Fibroblast of skin of scalp (primary cell): ENCODE data around the gene ARMC5.
"Not testable (repeated sequence)": the region's sequence is repeated elsewhere in the genome, so short reads cannot be mapped to it uniquely, and the experiment has no call there.

Experiments used
- DNase-seq: peaks from one replicate; pipeline ENCODE4 v3.0.0-alpha.2; 2013

Gene ARMC5

DNA sequence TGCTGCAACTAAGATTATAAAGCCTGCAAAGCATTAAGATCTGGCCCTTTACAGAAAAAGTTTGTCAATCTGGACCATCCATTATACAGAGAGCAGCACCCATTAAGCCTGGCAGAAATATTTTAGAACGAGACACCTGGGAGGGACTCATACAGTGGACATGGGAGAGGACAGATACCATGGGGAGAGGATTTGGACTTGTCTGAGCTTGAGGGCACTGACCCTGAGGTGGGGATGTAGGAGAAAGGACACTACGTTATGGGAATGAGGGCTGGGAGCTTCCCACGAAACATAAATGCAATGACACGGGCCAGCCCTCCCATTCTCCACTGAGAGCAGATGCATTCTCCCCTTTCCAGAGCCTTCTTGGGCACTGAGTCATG is 42.7 kb downstream of the ARMC5 start:
- no peak for DNase-seq

GRCh38 chr16:31502981-31503380 is 43.7 kb downstream of the ARMC5 start:
- no peak for DNase-seq

GRCh38 chr16:31503555-31503954 is 44.3 kb downstream of the ARMC5 start:
- DNase-seq, result not testable (repeated sequence)

DNA sequence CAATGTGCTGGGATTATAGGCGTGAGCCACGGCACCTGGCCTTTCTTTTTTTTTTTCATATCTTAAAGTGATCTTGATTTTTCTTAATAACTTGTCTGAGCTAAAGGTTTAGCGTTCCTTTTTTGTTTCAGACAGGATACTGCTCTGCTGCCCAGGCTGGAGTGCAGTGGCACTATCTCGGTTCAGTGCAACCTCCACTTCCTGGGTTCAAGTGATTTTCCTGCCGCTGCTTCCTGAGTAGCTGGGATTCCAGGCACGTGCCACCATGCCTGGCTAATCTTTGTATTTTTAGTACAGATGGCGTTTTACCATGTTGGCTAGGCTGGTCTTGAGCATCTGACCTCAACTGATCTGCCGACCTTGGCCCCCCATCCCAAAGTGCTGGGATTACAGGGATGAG is 44.9 kb downstream of the ARMC5 start:
- DNase-seq, result no peak

DNA sequence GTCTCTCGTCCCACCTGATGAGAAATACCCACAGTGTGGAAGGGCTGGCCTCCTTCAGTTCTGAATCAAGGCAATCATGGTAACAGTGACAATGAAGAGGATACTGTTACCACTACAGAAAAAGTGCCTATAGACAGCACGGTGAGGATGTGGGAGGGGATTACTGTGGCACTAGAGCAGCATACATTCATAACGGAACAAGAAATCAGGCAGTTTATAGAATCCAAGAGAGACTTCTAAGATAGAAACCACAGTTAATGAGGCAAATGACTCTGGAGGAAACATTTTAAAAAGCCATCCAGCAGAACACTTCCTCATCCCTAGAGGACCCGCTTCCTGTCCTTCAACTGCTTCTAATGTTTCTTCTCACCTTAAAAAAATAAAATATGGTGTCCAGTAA is 46.2 kb downstream of the ARMC5 start:
- no peak for DNase-seq

DNA sequence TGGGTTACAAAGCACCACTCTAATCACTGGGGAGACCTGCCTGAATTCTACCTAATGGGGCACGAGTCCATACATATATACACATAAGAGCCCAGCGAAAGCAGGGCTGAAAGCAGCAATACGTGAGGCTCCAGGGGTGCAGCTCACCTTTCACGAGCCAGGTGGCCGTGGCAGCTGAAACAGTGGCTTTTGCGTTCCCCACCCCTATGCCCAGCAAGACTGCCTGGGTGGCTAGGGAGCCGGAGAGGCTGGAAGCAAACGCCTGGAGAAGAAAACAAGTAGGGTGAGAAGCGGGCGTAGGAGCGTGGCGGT is 48.3 kb downstream of the ARMC5 start:
- DNase-seq, result no peak

- peak; percentile 94 for DNase-seq
Observed at GRCh38 chr16:31507929-31508705, 48.8 kb downstream of the ARMC5 start, which contains the start of gene RUSF1. Gene RUSF1, minus strand, starts transcription at chr16:31508391. Its CDS starts 18 bp downstream, at chr16:31508373.

- DNase-seq, result peak; percentile 59
Observed at GRCh38 chr16:31508706-31509195, 49.5 kb downstream of the ARMC5 start.

DNA sequence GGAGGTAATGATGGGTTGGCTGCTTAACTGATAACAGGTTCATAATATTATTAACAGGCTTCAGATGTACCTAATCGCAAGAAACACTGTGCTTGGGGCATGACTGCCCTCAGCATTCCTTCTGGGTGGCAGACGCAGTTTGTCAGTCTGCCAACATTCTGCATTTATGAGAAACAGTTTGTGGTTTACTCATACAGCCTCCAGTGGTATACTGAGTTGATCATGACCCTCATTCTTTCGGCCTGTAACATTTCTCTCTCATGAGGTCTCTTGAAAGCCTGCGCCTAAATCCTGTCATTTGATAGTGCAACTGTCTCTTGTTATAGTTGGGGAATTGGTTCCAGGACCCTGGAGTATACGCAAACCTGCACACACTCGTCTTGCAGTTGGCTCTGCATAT is 53.8 kb downstream of the ARMC5 start:
- peak; percentile 88 for DNase-seq

DNA sequence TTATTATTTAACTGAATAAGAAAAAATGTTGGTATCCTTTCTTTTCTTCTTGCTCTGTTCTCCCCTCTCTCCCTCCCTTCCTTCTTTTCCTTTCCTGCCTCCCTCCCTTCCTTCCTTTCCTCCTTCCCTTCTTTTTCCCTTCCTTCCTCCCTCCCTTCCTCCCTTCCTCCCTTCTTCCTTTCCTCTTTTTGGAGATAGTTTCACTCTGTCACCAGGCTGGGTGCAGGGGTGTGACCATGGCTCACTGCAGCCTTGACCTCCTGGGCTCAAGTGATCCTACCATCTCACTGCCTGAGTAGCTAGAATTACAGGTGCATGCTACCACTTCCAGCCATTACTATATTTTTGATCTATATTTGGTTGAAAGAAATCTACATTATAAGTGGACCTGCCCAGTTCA is 54.6 kb downstream of the ARMC5 start:
- DNase-seq, result no peak
